Myocyte (in vitro differentiated cells): Measurements from ENCODE around the gene BCL2L2. TPM values are rescaled to one million over a fixed set of nuclear protein-coding genes. Genes with fewer than 3 reads are reported as not detected.

ENCODE experiments used
- DNase-seq: peaks from one replicate; pipeline ENCODE4 v3.0.0-alpha.2; 2012; ENCODE audit warnings: low read depth
- total RNA-seq: library from RNA; depleted of rRNA; stranded (reverse); fragments of >200 nt; gene quantifications from 2 replicates; pipeline ENCODE4 v1.2.3, GENCODE V29; 2014

Gene BCL2L2
- total RNA-seq, 1 donor from 2014 or later, result 22.0 TPM

- no peak for DNase-seq
These were observed 6.5 kb upstream of the BCL2L2 start for GRCh38 chr14:23299986-23300686.

- DNase-seq, result peak; percentile 24
These were observed 5.9 kb upstream of the BCL2L2 start for GRCh38 chr14:23300687-23301223.

GRCh38 chr14:23301288-23301968 is 5.2 kb upstream of the BCL2L2 start:
- peak; percentile 98 for DNase-seq

GRCh38 chr14:23301969-23302289 is 4.7 kb upstream of the BCL2L2 start:
- no peak for DNase-seq

- peak; percentile 61 for DNase-seq
These were observed 4.1 kb upstream of the BCL2L2 start, which contains the start of gene PPP1R3E for GRCh38 chr14:23302290-23303225. TSS of gene PPP1R3E (minus strand) at chr14:23302859. CDS start at chr14:23302576, 283 bp downstream.

GRCh38 chr14:23307146-23307530 is 505 bp downstream of the BCL2L2 start:
- DNase-seq, result no peak

GRCh38 chr14:23307687-23308644 is 1.3 kb downstream of the BCL2L2 start:
- DNase-seq, result no peak

- DNase-seq, result no peak
These were observed 2.2 kb downstream of the BCL2L2 start for GRCh38 chr14:23308721-23309445.

- no peak for DNase-seq
These were observed 3.9 kb downstream of the BCL2L2 start for GRCh38 chr14:23310546-23310945.

GRCh38 chr14:23316300-23316699 is 9.7 kb downstream of the BCL2L2 start:
- no peak for DNase-seq

GRCh38 chr14:23319746-23320583 is 13.3 kb downstream of the BCL2L2 start:
- no peak for DNase-seq

GRCh38 chr14:23320584-23321571 is 14.2 kb downstream of the BCL2L2 start, which contains the start of gene PABPN1:
TSS of gene PABPN1 (plus strand) at chr14:23321457. CDS start at chr14:23321470, 13 bp downstream.
- DNase-seq, result peak; percentile 100

GRCh38 chr14:23321572-23322547 is 15.2 kb downstream of the BCL2L2 start:
- peak; percentile 70 for DNase-seq

- DNase-seq, result no peak
These were observed 16.2 kb downstream of the BCL2L2 start for GRCh38 chr14:23322568-23323517.
